SK-N-SH (cell line): ENCODE data around the gene RNF223. TPM values are rescaled to one million over a fixed set of nuclear protein-coding genes. Genes with fewer than 3 reads are reported as not detected.

Experiments used
- CTCF ChIA-PET: fragments of 300-600, 350-600 bp; formaldehyde crosslinking; extraction: SDS; loops from one replicate; lab custom pipeline; 2021; lab: Yijun Ruan, JAX
- POLR2A ChIA-PET: fragments of 350-600 bp; sonication (Branson Sonifier 250); formaldehyde crosslinking; extraction: SDS; loops from one replicate; lab custom pipeline; 2020; ENCODE audit warnings: antibody characterized with exemption, inconsistent platforms; lab: Yijun Ruan, JAX
- DNase-seq: peaks from one replicate; pipeline ENCODE4 v3.0.0; 2012
- H2AFZ ChIP-seq: fragments of 200-600 bp; sonication (generic); 2 replicates; pipeline ENCODE4 v1.8.1; 2016; ENCODE audit warnings: antibody characterized with exemption, mild to moderate bottlenecking, low read depth
- H3F3A ChIP-seq: fragments of 200-600 bp; sonication (generic); replicated peaks from 2 replicates; pipeline ENCODE3; 2016; ENCODE audit warnings: antibody characterized with exemption, mild to moderate bottlenecking; ENCODE audit not compliant: insufficient read depth
- H3K27ac ChIP-seq, 2 experiments: fragments of 200-500 bp in 1 of 2; fragments of 200-600 bp in 1 of 2; sonication (Bioruptor generic) in 1 of 2; sonication (generic), shearing (Covaris generic) in 1 of 2; 2 replicates each; pipeline versions ENCODE4 v1.5.1 to v1.6.1; 2014 to 2016; ENCODE audit warnings: low read depth in 2 of 2, inconsistent platforms in 1 of 2, low read length in 1 of 2, mild to moderate bottlenecking in 1 of 2, mixed read lengths in 1 of 2
- H3K27me3 ChIP-seq: fragments of 200-600 bp; sonication (generic), shearing (Covaris generic); 2 replicates; pipeline ENCODE4 v1.6.1; 2016; ENCODE audit warnings: mixed run types; ENCODE audit not compliant: insufficient read depth
- H3K36me3 ChIP-seq, 2 experiments: fragments of 200-500 bp in 1 of 2; fragments of 200-600 bp in 1 of 2; sonication (Bioruptor generic) in 1 of 2; sonication (generic) in 1 of 2; replicated peaks in 1 of 2; 2 replicates each; pipeline versions ENCODE3 to v1.5.1; 2014 to 2016; ENCODE audit warnings: low read length in 1 of 2, mild to moderate bottlenecking in 1 of 2; ENCODE audit not compliant: insufficient read depth in 2 of 2, control insufficient read depth in 1 of 2
- H3K4me1 ChIP-seq, 2 experiments: fragments of 200-500 bp in 1 of 2; fragments of 200-600 bp in 1 of 2; sonication (Bioruptor generic) in 1 of 2; sonication (generic), shearing (Covaris generic) in 1 of 2; 2 replicates each; pipeline versions ENCODE4 v1.5.1 to v1.6.1; 2014 to 2016; ENCODE audit warnings: low read depth in 1 of 2, low read length in 1 of 2, mixed run types in 1 of 2; ENCODE audit not compliant: insufficient read depth in 2 of 2, control insufficient read depth in 1 of 2
- H3K4me2 ChIP-seq: fragments of 200-600 bp; sonication (generic), shearing (Covaris generic); 2 replicates; pipeline ENCODE4 v1.6.1; 2017; ENCODE audit warnings: mixed run types
- H3K4me3 ChIP-seq, 2 experiments: fragments of 200-500 bp in 1 of 2; fragments of 200-600 bp in 1 of 2; sonication (Bioruptor generic) in 1 of 2; sonication (generic), shearing (Covaris generic) in 1 of 2; 2 replicates each; pipeline versions ENCODE4 v1.5.1 to v1.8.1; 2014 to 2016; ENCODE audit warnings: low read depth in 2 of 2, inconsistent platforms in 1 of 2, low read length in 1 of 2, mild to moderate bottlenecking in 1 of 2, mixed read lengths in 1 of 2, moderate library complexity in 1 of 2
- H3K79me2 ChIP-seq: fragments of 200-600 bp; sonication (generic); 2 replicates; pipeline ENCODE4 v1.8.1; 2017; ENCODE audit warnings: mild to moderate bottlenecking; ENCODE audit not compliant: insufficient read depth
- H3K9ac ChIP-seq: fragments of 200-600 bp; sonication (generic); 2 replicates; pipeline ENCODE4 v1.6.1; 2017; ENCODE audit warnings: mixed run types
- H3K9me2 ChIP-seq: fragments of 200-600 bp; sonication (generic); 2 replicates; pipeline ENCODE4 v1.6.1; 2017; ENCODE audit warnings: mixed run types
- H3K9me3 ChIP-seq: fragments of 200-600 bp; sonication (generic); 2 replicates; pipeline ENCODE4 v1.6.1; 2017; ENCODE audit warnings: mixed run types, mild to moderate bottlenecking, moderate library complexity
- H4K20me1 ChIP-seq: fragments of 200-600 bp; sonication (generic); 2 replicates; pipeline ENCODE4 v1.6.1; 2017; ENCODE audit warnings: mild to moderate bottlenecking, mixed run types; ENCODE audit not compliant: insufficient read depth
- CHD2 ChIP-seq: fragments of 150-350 bp; IDR thresholded peaks from 2 replicates; pipeline ENCODE4 v1.6.1; 2018; ENCODE audit warnings: low read length; ENCODE audit not compliant: partially characterized antibody
- ELF1 ChIP-seq: IDR thresholded peaks from 2 replicates; pipeline ENCODE4 v1.4.0; 2012
- EP300 ChIP-seq, 2 experiments: IDR thresholded peaks; 2 replicates each; pipeline versions ENCODE4 v1.4.0 to v1.6.1; 2012; ENCODE audit warnings: borderline replicate concordance in 1 of 2, low read depth in 1 of 2, low read length in 1 of 2
- GABPA ChIP-seq: IDR thresholded peaks from 2 replicates; pipeline ENCODE4 v1.4.0; 2012; ENCODE audit warnings: low read depth, mild to moderate bottlenecking
- JUND ChIP-seq: IDR thresholded peaks from 2 replicates; pipeline ENCODE4 v1.4.0; 2012
- MEF2A ChIP-seq: IDR thresholded peaks from 2 replicates; pipeline ENCODE4 v1.4.0; 2012; ENCODE audit warnings: low read depth, borderline replicate concordance
- POLR2AphosphoS5 ChIP-seq: IDR thresholded peaks from 2 replicates; pipeline ENCODE4 v1.6.1; 2012; ENCODE audit warnings: low read depth, low read length
- RCOR1 ChIP-seq: fragments of 150-350 bp; IDR thresholded peaks from 2 replicates; pipeline ENCODE4 v1.6.1; 2017; ENCODE audit warnings: antibody characterized with exemption, low read length
- RXRA ChIP-seq: IDR thresholded peaks from 2 replicates; pipeline ENCODE4 v1.4.0; 2012; ENCODE audit warnings: low read depth, mild to moderate bottlenecking, borderline replicate concordance
- TCF12 ChIP-seq: IDR thresholded peaks from 2 replicates; pipeline ENCODE4 v1.4.0; 2012
- TEAD4 ChIP-seq: IDR thresholded peaks from 2 replicates; pipeline ENCODE4 v1.4.0; 2012; ENCODE audit warnings: mild to moderate bottlenecking, borderline replicate concordance; ENCODE audit not compliant: insufficient read depth
- WGBS: methylation state at CpG from one replicate; pipeline ENCODE4 v1.1.6; 2017; ENCODE audit warnings: low lambda C conversion rate; 5-methylcytosine and 5-hydroxymethylcytosine counted together
- polyA plus RNA-seq, 3 experiments: library from polyadenylated mRNA; depleted of rRNA; stranded (reverse); fragments of >200 nt; gene quantifications; 2 replicates each; pipeline ENCODE4 v1.2.3, GENCODE V29; 2012

The RNF223 gene
- polyA plus RNA-seq, 1 of the 3 experiments (the other 2 are of a cell fraction), result not detected

DNA sequence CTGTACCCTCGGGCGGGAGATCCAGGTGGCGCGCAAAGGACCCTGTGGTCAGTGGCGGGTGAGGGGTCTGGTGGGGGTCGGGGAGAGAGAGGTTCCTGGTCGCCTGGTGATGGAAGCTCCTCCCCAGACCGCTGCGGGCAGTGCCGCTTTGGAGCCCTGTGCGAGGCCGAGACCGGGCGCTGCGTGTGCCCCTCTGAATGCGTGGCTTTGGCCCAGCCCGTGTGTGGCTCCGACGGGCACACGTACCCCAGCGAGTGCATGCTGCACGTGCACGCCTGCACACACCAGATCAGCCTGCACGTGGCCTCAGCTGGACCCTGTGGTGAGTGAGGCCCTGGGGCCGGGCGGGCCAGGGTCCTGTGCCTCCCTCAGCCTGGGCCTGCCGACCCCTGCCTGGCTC lies 30.7 kb downstream of the RNF223 start (continued):
- no peak for TF ChIP-seq MEF2A
- no peak for TF ChIP-seq JUND
- TF ChIP-seq TCF12, result no peak
- TF ChIP-seq POLR2AphosphoS5, result no peak
- no peak for TF ChIP-seq RCOR1
- TF ChIP-seq ELF1, result no peak
- no peak for TF ChIP-seq GABPA

DNA sequence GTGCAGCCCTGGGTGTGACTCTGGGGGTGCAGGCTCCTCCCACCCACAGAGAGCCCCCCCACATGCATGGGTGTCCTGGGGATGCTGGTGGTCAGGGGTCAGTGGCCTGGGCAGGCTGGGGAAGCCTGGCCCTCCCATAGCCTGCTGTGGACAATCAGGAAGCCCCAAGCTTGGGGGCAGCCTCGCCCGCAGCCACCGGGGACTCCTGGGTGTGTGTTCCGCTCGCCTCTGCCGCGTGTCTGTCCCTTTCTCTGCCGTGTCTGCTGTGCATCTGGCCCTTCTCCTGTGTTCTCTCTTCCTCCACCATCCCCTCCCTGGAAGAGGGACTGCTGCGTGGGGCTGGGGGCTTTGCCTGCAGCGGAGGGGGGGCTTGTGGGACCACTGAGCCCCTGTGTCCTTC lies 31.3 kb downstream of the RNF223 start:
- H3K4me3 ChIP-seq, result no peak overlapping the region
- no peaks in the 10 kb centered on the region for H3K27me3 ChIP-seq
- H3K4me1 ChIP-seq, result peaks cover 0 to 18% of the 10 kb centered on the region in 2 experiments; a peak in 1 of 4 replicates
- no peaks in the 10 kb centered on the region for H3K79me2 ChIP-seq
- H3K9ac ChIP-seq, result no peak overlapping the region
- 87% methylated on average over 5 of the region's 10 CpGs for WGBS
- CTCF ChIA-PET, result interaction anchor here (0.9 kb wide), 1 partner anchor 58 kb away, joined by 3 read pairs; no protein-coding TSS in a partner anchor
- no peak overlapping the region for H3K27ac ChIP-seq
- H3K4me2 ChIP-seq, result no peak overlapping the region
- H2AFZ ChIP-seq, result no peak overlapping the region
- H3K9me3 ChIP-seq, result no peaks in the 10 kb centered on the region
- no peaks in the 10 kb centered on the region for H3F3A ChIP-seq
- peaks cover 16% of the 10 kb centered on the region for H4K20me1 ChIP-seq
- TF ChIP-seq RXRA, result no peak
- TF ChIP-seq, all 33 proteins: peak for 0
- DNase-seq, result no peak
- POLR2A ChIA-PET, result no interaction called here
- peaks cover 0 to 25% of the 10 kb centered on the region in 2 experiments for H3K36me3 ChIP-seq
- no peaks in the 10 kb centered on the region for H3K9me2 ChIP-seq

DNA sequence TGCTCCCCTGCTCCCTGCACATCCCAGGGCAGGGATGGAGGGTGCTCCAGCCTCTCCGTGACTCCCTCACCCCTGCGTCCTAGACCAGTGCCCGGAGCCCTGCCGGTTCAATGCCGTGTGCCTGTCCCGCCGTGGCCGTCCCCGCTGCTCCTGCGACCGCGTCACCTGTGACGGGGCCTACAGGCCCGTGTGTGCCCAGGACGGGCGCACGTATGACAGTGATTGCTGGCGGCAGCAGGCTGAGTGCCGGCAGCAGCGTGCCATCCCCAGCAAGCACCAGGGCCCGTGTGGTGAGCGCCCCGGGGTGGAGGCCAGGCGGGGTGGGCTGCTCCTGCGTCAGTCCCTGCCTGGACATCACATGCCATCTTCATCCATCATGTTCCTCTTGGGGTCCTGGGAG lies 32.2 kb downstream of the RNF223 start:
- H3K27ac ChIP-seq, result no peak overlapping the region
- ChIA-PET POLR2A (no interaction called here), CTCF (interaction anchor here (4.4 to 4.5 kb wide), 3 partner anchors 18 to 57 kb away, joined by 38 to 43 read pairs (median 40); no protein-coding TSS in a partner anchor)
- no CpG with 5 or more reads among the region's 25 CpGs for WGBS
- peaks cover 16% of the 10 kb centered on the region for H4K20me1 ChIP-seq
- no peak for DNase-seq
- H3K27me3 ChIP-seq, result no peaks in the 10 kb centered on the region
- no peaks in the 10 kb centered on the region for H3K79me2 ChIP-seq
- H2AFZ ChIP-seq, result no peak overlapping the region
- no peaks in the 10 kb centered on the region for H3K9me2 ChIP-seq
- H3K9me3 ChIP-seq, result no peaks in the 10 kb centered on the region
- H3K4me1 ChIP-seq, result peaks cover 0 to 18% of the 10 kb centered on the region in 2 experiments; a peak in 1 of 4 replicates
- no peak overlapping the region for H3K9ac ChIP-seq
- no peak overlapping the region for H3K4me2 ChIP-seq
- no peaks in the 10 kb centered on the region for H3F3A ChIP-seq
- H3K36me3 ChIP-seq, result peaks cover 0 to 17% of the 10 kb centered on the region in 2 experiments
- no peak for TF ChIP-seq TEAD4
- no peak for TF ChIP-seq EP300 (IDR thresholded peaks at IDR 0.05; ENCODE audit: borderline replicate concordance in 1 of 2, low read depth in 1 of 2, low read length in 1 of 2)
- no peak overlapping the region for H3K4me3 ChIP-seq

DNA sequence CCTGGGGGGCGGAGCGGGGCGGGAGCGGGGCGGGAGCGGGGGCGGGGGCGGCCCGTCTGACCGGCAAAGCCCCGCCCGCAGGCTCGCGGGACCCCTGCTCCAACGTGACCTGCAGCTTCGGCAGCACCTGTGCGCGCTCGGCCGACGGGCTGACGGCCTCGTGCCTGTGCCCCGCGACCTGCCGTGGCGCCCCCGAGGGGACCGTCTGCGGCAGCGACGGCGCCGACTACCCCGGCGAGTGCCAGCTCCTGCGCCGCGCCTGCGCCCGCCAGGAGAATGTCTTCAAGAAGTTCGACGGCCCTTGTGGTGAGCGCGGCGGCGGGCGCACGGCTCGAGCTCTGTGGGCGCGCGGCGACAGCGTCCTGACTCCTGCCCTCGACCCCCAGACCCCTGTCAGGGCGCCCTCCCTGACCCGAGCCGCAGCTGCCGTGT lies 33.0 kb downstream of the RNF223 start:
- Histone ChIP-seq H3K27ac (no peak overlapping the region), H3K9me2 (no peaks in the 10 kb centered on the region), H4K20me1 (peaks cover 19% of the 10 kb centered on the region), H3K9me3 (no peaks in the 10 kb centered on the region), H3K79me2 (no peaks in the 10 kb centered on the region), H3K4me2 (no peak overlapping the region), H2AFZ (no peak overlapping the region), H3K4me1 (peaks cover 0 to 18% of the 10 kb centered on the region in 2 experiments; a peak in 1 of 4 replicates), H3K4me3 (peak overlapping the region in 1 of 2 experiments; percentile 19; a peak in 1 of 4 replicates), H3F3A (no peaks in the 10 kb centered on the region), H3K27me3 (no peaks in the 10 kb centered on the region), H3K9ac (no peak overlapping the region), H3K36me3 (peaks cover 0 to 14% of the 10 kb centered on the region in 2 experiments)
- ChIA-PET CTCF (interaction anchor here (1.6 to 4.5 kb wide), 5 partner anchors 9 to 56 kb away, joined by 3 to 43 read pairs (median 38); no protein-coding TSS in a partner anchor), POLR2A (no interaction called here)
- 20% methylated on average over 1 of the region's 60 CpGs for WGBS
- TF ChIP-seq MEF2A, result no peak
- TF ChIP-seq EP300 (IDR thresholded peaks at IDR 0.05; ENCODE audit: borderline replicate concordance in 1 of 2, low read depth in 1 of 2, low read length in 1 of 2), result no peak
- TF ChIP-seq CHD2, result no peak
- DNase-seq, result no peak
